Hematopoietic multipotent progenitor cell treated with erythropoietin and hydrocortisone succinate and interleukin-3 and kit ligand, for 8 days (in vitro differentiated cells): ENCODE data around the gene UGCG.
"Not testable (repeated sequence)": the region's sequence is repeated elsewhere in the genome, so short reads cannot be mapped to it uniquely, and the experiment has no call there.

Experiments
- DNase-seq: peaks from one replicate; pipeline ENCODE4 v3.0.0-alpha.2; 2015

The UGCG gene

DNA sequence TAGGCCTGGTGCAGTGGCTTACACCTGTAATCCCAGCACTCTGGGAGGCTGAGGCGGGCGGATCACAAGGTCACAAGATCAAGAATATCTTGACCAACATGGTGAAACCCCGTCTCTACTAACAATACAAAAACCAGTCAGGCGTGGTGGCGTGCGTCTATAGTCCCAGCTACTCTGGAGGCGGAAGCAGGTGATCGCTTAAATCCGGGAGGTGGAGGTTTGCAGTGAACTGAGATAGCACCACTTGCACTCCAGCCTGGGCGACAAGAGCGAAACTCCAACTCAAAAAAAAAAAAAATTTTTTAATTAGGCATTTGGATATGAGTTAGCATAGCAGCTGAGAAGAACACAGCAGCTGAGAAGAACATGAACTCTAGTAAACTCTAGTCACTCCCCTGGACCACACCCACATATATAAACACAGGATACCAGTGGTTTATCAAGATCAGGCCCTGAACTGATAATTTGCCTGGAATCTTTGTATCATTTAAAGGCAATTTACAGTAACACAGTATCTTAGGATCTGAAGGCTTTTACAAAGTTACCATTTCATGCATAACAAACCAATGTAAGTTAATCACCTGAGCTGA lies 4.6 kb upstream of the UGCG start:
- DNase-seq = peak; percentile 66

DNA sequence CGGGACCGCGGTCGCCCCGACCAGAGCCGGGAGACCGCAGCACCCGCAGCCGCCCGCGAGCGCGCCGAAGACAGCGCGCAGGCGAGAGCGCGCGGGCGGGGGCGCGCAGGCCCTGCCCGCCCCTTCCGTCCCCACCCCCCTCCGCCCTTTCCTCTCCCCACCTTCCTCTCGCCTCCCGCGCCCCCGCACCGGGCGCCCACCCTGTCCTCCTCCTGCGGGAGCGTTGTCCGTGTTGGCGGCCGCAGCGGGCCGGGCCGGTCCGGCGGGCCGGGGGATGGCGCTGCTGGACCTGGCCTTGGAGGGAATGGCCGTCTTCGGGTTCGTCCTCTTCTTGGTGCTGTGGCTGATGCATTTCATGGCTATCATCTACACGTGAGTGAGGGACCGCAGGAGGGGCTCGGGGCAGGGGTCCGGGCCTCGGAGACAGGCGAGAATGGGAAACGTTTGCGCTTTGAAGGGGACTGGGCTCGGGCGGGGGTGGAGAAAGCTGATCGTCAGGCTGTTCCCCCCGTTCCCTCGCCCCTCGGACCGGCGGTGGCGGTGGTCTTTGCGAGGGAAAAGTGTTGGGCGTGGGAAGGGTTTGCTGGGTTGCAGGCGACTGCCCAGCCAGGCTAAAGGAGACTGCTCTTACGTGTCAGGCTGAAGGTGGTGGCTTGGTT lies 457 bp downstream of the UGCG start:
- DNase-seq = no peak

DNA sequence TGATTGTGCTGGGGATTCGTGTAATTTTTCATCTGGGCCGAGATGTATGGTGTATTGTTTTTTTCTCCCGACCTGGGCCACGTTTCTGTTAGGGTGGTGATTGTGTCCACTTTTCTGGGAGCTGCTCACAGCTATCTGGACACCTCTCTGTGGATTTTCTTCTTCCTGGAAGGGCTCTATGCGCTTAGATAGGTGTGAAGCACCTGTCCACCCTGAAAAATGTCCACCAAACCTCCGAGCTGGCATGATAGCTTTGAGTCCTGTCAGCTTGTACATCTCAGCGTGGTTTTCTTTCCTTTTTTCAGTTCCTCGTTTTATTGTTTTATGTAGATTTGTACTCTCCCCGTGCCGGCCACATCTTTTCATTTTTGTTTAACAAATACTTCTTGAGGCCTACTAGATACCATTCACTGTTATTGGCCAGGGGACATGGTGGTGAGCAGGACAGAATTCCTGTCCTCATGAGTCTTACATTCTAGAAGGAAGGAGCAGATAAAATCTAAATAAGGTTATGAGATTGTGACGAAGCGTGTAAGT lies 1.1 kb downstream of the UGCG start:
- peak; percentile 45 for DNase-seq

DNA sequence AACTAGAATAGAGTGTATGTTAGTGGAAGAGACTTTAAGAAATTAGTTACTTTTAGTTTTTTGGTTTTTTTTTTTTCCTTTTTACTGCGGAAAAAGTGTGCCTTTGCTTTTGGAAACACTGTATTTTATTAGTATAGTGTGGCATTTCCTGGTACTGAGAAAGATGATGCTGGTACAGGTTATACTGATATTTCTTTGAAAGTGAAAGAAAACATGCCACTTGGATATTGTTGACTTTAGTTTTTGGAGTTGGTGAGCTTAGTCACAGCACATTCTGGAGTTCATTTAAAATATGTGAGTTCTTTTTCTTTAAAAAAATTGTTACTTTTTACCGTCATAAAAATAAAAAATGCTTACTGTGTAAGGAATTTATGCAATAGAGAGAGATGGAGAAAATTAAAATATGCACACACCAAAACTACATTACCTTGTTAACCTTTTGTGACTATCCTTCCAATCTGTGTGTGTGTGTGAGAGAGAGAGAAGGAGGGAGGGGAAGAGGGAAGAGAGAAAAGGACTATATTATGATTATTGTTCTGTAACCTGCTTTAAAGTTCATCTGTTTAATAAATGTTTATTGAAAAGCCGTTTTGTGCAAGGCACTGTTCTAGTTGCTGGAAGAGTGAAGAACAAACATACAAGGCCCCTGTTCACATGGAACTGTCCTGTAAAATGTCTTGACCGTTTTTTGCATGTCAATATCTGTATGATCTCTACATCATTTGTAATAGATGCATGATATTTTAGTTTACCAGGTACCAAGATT lies 1.9 kb downstream of the UGCG start:
- DNase-seq = no peak

DNA sequence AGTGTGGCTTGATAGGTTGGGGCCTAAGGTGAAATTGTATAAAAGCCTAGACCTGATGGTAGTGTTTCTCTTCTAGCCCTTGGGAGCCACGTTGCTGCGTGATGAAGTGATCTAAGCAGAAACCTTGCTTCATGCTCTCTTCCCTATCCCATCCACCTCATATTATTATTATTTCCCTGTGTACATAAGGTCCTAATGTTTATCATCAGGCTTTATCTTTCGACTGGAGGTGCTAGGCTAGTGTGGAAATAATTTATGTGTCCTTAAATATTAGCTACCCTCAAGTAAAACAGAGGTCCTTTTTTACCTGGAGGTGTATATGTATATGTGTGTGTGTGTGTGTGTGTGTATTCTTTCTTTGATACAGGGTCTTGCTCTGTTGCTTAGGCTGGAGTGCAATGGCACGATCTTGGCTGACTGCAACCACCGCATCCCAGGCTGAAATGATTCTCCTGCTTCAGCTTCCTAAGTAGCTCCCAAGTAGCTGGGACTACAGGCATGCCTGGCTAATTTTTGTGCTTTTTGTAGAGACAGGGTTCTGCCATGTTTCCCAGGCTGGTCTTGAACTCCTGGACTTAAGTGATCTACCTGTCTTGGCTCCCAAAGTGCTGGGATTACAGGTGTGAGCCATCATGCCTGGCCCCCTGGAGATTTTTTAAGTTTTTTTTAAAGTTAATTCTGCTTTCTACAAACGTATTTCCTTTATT lies 3.7 kb downstream of the UGCG start:
- DNase-seq = no peak

DNA sequence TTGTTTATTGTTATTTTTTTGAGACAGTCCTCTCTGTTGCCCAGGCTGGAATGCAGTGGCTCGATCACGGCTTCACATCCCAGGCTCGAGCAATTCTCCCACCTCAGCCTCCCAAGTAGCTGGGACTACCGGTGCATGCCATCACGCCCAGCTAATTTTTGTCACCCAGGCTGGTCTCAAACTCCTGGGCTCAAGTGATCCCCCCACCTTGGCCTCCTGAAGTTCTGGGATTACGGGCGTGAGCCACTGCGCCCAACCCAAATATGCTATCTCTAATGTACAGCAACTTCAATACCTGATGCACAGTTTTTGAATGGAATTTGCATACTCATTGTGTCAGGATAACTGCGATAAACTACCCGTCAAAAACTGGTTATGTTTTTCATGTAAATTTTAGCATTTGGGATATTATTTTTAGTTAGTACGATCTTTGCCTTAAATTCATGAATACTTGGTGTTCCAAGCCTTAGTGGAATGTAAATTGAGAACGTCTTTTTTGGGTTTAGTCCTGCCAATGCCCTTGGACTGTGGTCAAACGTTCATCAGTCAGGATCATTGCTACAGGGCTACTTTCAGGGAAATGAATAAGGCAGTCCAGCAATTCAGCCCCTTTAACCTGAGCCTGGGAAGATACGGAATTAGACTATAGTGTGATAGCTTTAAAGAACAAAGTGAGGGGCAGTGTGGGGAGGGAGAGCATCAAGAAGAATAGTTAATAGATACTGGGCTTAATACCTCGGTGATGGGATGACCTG lies 4.4 kb downstream of the UGCG start:
- DNase-seq = peak; percentile 82

DNA sequence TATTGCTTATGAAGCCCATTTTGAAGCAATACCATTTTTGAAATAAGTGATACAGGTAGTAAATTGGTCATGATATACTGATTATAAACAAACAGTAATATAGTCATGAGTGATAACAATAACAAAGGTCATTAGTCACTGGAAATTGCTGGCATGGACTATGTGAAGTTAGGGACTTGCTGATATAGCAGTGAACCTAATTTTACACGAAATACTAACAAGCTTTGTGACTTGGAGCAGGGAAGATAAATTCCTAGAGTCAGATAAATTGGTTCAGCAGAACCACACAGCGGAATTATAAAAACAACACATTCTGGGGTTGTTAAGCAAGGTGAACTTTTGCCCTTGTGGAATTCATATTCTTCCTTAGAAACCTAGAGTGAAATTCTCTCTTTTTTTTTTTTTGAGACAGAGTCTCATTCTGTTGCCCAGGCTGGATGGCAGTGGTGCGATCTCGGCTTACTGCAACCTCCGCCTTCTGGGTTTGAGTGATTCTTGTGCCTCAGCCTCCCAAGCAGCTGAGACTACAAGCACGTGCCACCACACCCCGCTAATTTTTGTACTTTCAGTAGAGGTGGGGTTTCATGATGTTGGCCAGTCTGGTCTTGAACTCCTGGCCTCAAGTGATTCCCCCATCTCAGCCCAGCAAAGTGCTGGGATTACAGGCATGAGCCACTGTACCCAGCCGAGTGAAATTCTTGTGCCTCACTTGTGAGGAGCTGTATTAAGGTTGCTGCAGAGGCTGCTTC lies 6.0 kb downstream of the UGCG start:
- peak; percentile 34 for DNase-seq

DNA sequence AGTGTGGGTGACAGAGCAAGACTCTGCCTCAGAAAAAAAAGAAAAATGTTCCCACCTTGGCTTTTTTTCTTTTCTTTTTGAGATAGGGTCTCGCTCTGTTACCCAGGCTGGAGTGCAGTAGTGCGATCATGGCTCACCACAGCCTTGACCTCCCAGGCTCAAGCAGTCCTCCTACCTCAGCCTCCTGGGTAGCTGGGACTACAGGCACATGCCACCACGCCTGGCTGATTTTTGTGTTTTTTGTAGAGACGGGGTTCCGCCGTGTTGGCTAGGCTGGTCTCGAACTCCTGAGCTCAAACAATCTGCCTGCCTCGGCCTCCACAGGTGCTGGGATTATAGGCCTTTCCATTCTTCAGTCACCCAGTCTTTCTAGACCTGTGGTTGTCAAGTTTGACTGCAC lies 6.9 kb downstream of the UGCG start:
- not testable (repeated sequence) for DNase-seq

DNA sequence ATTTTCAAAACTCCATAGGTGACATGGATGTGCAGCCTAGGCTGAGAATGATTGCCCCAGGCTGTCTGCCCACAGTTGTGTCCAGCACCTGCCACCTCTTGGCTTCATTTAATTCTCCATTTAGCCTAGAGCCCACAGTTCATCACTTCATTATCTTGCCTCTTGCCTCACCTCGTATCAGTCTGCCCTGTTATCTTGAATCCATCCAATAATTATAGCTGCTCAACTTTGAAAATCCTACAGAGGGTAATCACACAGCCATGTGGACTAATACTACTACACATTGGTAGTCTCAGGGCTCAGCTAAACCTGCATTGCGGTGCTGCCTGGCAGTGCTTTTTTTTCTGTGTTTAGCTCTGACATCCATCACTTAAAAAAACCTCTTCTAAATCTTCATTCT lies 7.4 kb downstream of the UGCG start:
- DNase-seq = peak; percentile 16

DNA sequence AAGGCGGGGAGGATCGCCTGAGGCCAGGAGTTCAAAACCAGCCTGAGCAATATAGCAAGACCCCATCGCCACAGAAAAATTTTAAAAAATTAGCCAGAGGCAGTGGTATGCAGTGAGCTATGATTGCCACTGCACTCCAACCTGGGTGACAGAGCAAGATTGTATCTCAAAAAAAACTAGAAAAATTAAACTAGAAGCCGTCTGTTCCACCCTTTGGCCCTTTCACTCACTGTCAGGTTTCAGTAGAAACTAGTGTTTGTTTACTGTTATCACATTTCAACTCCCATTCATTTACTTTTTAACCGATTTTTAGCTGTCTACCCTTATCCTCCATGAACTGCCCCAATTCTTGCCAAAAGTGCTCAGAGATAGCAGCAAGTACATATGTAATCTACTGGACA lies 8.3 kb downstream of the UGCG start:
- DNase-seq = peak; percentile 80

DNA sequence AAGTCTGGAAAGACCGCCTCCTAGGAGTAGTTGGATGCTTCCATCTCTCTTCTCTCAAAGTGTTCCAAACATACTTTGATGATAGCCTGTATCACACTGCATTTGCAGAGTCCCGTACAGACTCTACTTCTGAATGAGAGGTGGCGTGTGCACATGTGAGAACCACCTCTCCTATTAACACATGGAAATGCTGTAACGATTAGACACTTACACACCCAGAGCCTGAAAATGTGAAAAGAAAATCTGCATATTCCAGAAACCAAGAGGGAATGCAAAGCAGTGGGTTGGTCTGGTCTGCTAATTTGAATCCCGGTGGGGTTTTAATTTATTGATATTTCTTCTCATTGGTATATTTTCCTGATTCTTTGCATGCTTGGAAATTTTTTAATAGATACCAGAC lies 10.5 kb downstream of the UGCG start:
- no peak for DNase-seq

DNA sequence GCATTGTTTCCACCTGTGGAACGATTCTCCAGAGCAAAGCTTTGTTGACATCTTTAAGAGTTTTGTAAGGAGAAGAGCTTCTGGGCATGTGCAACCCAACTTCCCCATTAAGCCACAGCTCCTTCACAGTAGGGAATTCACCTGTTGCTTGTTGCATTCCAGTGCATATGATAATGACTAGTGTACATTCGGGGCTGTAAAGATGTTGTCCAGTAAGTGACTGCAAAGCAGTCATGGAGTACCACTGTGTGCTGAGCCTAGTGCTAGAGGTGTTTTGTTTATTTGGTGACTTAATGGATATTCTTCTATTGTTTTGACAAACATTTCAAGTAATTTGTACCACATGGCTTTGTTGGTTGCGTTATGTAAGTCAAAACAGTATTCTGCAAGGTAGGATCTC lies 12.8 kb downstream of the UGCG start:
- DNase-seq = no peak

DNA sequence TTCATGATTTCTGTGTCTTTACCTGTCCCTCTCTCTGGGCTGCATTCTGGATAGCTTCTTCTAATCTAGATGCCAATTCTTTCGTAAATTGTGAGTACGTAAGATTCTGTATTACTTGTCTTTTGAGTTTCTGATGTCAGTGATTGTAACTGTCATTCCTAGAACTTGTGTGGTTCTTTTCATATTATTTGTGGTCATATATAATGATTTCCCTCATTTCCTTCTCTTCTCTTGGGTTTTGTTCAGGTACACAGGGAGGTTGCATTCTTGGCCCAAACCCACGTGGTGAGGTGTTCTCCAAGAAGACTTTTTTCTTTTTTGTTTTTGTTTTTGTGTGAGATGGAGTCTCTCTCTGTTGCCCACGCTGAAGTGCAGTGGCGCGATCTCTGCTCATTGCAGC lies 13.8 kb downstream of the UGCG start:
- no peak for DNase-seq

DNA sequence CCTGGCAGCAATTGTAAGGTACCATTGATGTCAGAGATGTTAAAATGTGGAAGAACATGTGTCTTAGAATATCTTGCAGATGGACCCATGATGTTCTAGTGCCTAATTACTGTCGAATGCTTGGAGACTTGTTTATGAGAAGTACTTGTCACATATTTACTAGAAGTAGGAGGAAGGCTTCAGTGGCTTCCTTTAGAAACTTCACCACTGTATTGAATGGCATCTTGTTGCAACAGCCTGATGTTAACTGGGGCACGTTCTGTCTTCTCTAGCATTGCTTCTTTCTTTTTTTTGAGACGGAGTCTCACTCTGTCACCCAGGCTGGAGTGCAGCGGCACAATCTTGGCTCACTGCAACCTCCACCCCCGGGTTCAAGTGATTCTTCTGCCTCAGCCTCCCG lies 16.5 kb downstream of the UGCG start:
- no peak for DNase-seq

DNA sequence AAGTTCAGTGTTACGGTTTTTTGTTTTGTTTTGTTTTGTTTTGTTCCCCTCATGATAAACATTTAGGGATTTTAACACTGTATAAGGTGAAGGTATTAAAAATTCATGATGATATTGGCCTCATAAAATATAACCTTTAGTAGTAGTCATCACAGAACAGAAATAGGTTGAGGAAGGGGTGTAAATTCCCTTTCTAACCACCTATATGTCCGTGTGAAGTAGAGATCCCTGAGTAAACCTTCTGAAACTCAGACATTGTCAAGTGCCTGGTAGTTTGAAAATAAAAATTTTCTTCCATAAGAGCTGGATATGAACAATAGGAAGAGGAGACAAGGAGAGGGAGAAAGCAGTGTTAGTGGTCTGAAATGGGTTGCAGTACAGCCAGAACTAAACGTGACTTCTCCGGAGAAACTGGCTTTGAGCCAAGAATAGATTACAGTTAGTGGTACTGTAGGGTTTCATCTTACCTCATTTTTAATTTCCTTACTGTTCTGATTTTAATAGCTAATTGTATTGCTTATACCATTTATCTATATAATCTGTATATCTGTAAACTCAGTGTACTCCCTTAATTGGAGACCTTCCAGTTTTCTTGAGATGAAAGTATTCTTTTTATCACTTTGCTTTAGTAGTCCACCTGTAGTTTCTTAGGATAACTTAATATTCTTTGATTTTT lies 18.3 kb downstream of the UGCG start:
- DNase-seq = peak; percentile 56

DNA sequence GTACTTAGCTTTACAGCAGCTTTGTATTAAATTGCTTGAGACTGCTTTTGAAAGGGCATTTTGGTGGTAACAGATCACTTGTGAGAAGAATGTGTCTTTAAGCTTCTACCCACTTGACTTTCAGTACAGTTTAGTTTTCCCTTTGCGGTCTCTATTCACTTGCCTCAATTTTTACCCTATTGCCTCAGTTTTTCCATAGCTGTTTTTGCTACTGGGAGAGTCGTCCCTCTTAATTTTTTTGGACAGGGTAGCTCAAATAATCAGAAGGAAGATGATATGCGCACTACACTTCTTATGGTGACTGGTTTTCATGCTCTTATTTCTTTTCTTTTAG lies 18.8 kb downstream of the UGCG start:
- no peak for DNase-seq

DNA sequence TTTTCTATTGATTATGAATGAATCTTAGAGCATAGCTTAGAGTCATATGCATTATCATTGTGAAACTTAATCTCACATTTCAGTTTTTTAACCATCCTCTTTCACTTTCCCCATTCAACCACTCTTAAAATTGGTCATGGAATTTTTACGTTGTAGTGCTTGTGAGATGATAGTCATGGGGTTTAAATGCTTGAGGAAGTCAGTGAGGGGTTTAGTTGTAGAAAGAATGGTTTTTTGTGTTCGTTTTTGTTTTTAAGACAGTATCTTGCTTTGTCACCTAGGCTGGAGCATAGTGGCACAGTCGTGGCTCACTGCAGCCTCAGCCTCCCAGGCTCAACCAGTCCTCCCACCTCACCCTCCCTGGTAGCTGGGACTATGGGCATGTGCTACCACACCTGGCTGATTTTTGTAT lies 19.6 kb downstream of the UGCG start:
- no peak for DNase-seq

DNA sequence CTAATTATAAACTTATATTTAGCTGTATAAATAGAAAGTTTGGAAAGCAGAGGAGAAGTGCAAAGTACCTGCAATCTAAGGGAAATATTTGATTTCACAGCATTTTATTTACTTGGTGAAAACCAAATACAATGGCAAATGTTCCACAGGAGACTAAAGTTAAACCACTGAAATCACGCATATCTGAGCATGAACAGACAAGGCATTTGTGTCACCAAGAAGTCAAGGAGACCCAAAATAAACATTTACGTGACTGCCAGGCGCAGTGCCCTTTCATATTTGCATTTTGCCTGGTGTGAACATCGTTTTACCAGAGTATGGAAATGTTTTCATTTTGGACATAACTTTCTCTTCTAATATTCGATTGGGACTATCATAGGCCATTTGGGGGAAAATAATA lies 20.6 kb downstream of the UGCG start:
- no peak for DNase-seq

DNA sequence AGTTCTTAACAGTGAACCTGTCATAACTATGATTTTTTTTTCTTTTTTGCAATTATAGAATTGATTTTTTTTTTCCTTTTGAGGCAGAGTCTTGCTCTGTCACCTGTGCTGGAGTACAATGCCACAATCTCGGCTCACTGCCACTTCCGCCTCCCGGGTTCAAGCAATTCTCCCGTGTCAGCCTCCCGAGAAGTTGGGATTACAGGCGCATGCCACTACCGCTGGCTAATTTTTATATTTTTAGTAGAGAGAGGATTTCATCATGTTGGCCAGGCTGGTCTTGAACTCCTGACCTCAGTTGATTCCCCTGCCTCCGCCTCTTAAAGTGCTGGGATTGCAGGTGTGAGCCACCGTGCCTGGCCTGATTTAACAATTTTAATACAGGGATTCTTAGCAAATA lies 21.4 kb downstream of the UGCG start:
- DNase-seq = no peak

DNA sequence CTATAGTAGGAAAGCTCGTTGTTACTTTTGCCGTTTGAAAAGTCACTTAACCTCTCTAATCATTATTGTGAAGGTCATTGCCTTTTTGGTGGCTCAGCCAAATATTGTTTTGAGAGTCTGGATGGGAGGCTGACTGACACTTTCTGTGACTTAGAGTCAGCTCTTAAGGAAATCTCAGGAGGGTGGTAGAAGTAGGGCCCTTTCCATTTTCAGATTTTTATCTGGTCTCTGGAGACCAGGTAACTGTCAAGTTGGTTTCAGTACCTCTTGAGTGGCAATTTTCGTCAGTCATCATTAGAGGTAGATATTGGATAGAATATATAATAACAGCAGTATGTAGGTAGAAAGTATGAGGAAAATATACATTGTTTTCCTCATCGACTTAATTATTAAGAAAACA lies 23.3 kb downstream of the UGCG start:
- DNase-seq = no peak

DNA sequence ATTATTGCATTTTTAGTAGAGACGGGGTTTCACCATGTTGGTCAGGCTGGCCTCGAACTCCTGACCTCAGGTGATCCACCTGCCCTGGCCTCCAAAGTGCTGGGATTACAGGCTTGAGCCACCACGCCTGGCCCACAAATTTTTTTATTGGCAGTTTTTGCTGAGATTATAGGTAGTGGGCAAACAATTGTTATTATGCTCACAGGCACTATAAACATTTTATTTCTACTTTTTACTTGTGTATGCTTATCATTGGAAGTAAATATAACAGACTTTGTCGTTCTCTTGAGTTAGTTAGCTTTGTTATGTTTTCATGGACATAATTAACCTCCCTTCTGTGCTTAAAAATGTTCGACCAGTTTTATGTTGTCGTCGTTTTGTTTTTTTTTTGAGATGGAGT lies 23.9 kb downstream of the UGCG start:
- no peak for DNase-seq
